HepG2 (cell line): ENCODE results near the gene ART1.

Experiments
- ARID2 ChIP-seq: sonication (generic); formaldehyde crosslinking; IDR thresholded peaks from 2 replicates; pipeline ENCODE4 v1.8.1; 2022; ENCODE audit warnings: mild to moderate bottlenecking, missing genetic modification reagents, borderline replicate concordance
- EP300 ChIP-seq, 3 experiments: sonication (generic) in 1 of 3; formaldehyde crosslinking in 1 of 3; IDR thresholded peaks; 2 replicates each; pipeline versions ENCODE4 v1.5.1 to v1.6.1; 2011 to 2020; ENCODE audit warnings: low read depth in 2 of 3, low read length in 2 of 3, borderline replicate concordance in 1 of 3, improper control_type of control experiment in 1 of 3, mild to moderate bottlenecking in 1 of 3, missing genetic modification reagents in 1 of 3, moderate library complexity in 1 of 3
- IRF2 ChIP-seq: IDR thresholded peaks from 2 replicates; pipeline ENCODE4 v1.6.1; 2018; ENCODE audit warnings: missing genetic modification reagents, missing compliant biosample characterization
- POLR2AphosphoS2 ChIP-seq: IDR thresholded peaks from 2 replicates; pipeline ENCODE4 v1.6.1; 2011; ENCODE audit warnings: low read depth, low read length, improper control_type of control experiment
- ZNF788 ChIP-seq: sonication (generic); formaldehyde crosslinking; IDR thresholded peaks from 2 replicates; pipeline ENCODE4 v1.5.0; 2020; ENCODE audit warnings: mild to moderate bottlenecking, missing genetic modification reagents, borderline replicate concordance

DNA sequence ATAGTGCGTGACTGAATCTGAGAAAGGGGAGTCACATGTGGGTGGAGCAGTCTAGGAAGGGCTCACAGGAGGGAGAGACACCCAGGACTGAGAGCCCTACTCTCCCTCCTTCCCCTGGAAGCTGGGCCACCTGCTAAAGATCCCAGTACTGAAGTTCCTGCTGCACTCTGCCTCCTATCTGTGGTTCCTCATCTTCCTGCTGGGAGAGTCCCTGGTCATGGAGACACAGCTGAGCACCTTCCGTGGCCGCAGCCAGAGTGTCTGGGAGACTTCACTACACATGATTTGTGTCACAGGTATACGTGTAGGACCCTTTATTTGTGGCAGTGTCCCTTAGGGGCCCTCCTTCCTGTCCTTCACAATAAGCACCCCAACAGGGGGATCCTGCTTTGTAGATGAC, 22.4 kb upstream of the ART1 start:
- no peak for TF ChIP-seq ZNF788
- TF ChIP-seq POLR2AphosphoS2, result no peak
- TF ChIP-seq IRF2 (CRISPR knock-in tag), result no peak
- TF ChIP-seq EP300 (IDR thresholded peaks at IDR 0.05; ENCODE audit: low read depth in 2 of 2, low read length in 2 of 2), result no peak
- TF ChIP-seq EP300 (CRISPR knock-in tag; IDR thresholded peaks at IDR 0.05; ENCODE audit: borderline replicate concordance), result no peak
- TF ChIP-seq ARID2 (CRISPR knock-in tag), result no peak
